NCI-H2196 (cell line): Measurements from ENCODE around the gene ZNF548.

Experiments used
- DNase-seq: peaks from one replicate; lab custom pipeline; 2025; ENCODE audit not compliant: unreplicated experiment; lab: John Stamatoyannopoulos, UW

ZNF548 gene

GRCh38 chr19:57395710-57396109 is 6.1 kb downstream of the ZNF548 start:
- no peak for DNase-seq

- no peak for DNase-seq
These were observed 9.2 kb downstream of the ZNF548 start for GRCh38 chr19:57398868-57399267.

- DNase-seq: no peak
These were observed 14.3 kb downstream of the ZNF548 start for GRCh38 chr19:57403737-57404563.

GRCh38 chr19:57406516-57407123 is 17.0 kb downstream of the ZNF548 start:
- DNase-seq: peak; percentile 11

GRCh38 chr19:57410877-57411671 is 21.4 kb downstream of the ZNF548 start, which contains the start of gene ZNF17:
Gene ZNF17, plus strand, starts transcription at chr19:57411161. Its CDS starts 2,455 bp downstream, at chr19:57413616.
- DNase-seq: peak; percentile 91

- DNase-seq: no peak
These were observed 29.8 kb downstream of the ZNF548 start for GRCh38 chr19:57419439-57419838.

- no peak for DNase-seq
These were observed 31.4 kb downstream of the ZNF548 start for GRCh38 chr19:57421037-57421436.

GRCh38 chr19:57434386-57435061 is 44.9 kb downstream of the ZNF548 start:
- peak; percentile 55 for DNase-seq

GRCh38 chr19:57435062-57435978 is 45.7 kb downstream of the ZNF548 start, which contains the start of gene ZNF749:
Gene ZNF749, plus strand, starts transcription at chr19:57435325. Its CDS starts 254 bp downstream, at chr19:57435579.
- peak; percentile 97 for DNase-seq

GRCh38 chr19:57436417-57436816 is 46.8 kb downstream of the ZNF548 start:
- DNase-seq: no peak

GRCh38 chr19:57437931-57438330 is 48.3 kb downstream of the ZNF548 start:
- no peak for DNase-seq

- DNase-seq: no peak
These were observed 49.3 kb downstream of the ZNF548 start for GRCh38 chr19:57438925-57439324.

GRCh38 chr19:57441979-57442752 is 52.5 kb downstream of the ZNF548 start:
- DNase-seq: no peak

- DNase-seq: peak; percentile 3
These were observed 53.6 kb downstream of the ZNF548 start for GRCh38 chr19:57443121-57443696.

- DNase-seq: no peak
These were observed 62.7 kb downstream of the ZNF548 start for GRCh38 chr19:57452307-57452706.
